OCI-M2 (cell line): ENCODE measurements around the gene GBF1.
"Not testable (repeated sequence)": the region's sequence is repeated elsewhere in the genome, so short reads cannot be mapped to it uniquely, and the experiment has no call there.

ENCODE experiments used
- DNase-seq: peaks from one replicate; lab custom pipeline; 2025; ENCODE audit not compliant: unreplicated experiment; lab: John Stamatoyannopoulos, UW

Gene GBF1

DNA sequence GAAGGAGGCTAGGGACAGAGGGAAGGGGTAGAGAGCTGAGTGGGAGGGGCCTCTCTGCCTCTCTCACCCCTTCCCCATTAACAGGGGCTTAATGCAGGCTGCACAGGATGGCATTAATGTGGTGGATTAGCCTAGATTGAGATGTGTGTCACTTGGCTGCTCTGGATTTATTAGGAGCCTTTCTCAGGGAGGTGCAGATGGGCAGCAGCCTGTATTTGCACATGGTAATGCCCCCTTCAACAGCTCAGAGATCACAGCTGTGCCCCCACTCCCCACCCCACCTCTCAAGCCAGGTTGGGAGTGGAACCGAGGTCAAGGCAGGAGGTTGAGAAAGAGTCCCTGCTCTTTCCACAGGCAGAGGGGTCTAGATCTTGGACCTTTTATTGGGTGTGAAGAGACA lies 11.3 kb upstream of the GBF1 start:
- no peak for DNase-seq

DNA sequence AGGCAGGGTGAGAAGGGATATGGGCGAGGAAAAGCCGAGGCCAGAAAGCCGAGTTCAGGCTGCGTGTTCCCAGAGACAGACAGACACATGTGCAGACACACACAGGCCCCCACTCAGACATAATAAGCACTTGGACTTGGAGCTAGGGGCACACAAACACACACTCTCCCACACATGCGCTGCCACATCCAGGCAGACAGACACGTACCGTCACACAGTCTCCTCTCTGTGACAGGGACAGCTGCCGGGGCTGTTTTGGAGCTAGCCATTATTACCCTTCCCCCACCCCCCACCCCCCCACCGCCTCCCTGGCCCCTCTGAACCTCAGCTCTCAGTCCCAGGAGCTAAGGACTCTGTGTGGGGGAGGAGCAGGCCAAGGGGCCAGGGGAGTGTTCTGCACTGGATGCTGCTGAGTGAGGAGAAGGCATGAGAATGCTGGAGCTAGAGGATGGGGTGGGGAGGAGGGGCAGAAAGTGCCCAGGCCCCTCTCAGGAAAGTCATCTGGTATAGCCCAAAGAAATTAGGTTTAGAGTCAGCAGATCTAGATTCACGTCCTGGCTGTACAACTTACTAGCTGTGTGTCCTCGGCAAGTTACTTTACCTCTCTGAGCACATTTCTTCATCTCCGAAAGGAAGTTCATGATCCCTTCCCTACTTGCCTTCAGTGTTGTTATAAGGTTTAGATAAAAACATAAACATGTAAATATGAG lies 10.3 kb upstream of the GBF1 start:
- no peak for DNase-seq

DNA sequence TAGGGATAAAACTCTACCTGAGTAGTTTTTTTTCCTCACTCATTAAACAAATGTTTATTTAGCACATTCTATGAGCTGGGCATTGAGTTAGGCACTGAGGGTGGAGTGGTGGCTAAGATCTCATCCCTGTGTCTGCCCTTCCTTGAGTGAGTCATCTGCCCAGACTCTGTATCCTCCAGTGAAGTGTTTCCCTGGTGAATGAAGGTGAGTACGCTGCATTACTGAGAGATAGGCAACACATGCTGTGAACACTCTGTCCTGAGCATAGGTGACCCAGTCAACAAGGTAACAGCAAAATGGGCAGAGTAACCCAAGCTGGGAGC lies 9.8 kb upstream of the GBF1 start:
- no peak for DNase-seq

DNA sequence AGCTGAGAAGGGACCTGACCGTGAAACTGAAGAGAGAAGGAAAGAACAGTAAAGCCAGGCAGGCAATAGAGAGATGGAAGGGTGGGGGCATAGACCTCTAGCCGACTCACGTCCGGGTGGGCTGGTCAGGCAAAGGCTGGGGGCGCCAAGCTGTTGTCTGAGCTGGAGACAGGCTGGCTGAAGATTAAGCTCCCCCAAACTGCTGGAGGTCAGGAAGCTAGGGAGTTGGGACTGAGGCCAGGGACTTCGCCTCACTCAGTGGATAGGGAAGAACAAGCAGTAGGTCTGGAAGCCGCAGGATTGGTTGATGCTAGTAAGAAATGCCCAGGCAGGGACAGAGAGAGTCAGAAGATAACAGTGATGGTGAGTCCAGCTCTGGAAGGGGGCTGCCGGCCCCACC lies 9.3 kb upstream of the GBF1 start:
- no peak for DNase-seq

DNA sequence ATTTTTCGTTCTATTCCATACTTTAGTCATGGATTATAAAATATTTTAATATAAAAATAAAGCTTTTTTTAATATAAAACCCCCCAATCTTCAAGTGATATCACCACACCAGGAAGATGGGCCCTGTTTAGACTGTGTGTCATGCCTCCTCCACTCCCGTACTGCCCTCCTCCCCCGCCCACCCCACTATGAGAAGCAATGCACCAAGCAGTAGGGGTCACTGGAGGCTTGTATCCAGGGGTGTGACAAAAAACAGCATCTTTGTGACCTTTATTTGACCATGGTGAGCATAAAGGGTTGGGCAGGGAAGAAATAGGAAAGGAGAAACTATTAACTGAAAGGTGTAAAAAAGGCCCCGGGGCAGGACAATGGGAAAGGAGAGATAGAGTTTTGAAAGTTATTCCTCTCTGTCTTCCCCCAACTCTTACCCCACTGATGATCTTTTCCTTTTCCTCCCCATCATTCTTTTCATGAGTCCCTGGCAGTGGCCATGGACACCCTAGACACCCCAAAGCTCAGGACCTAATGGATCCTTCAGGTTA lies 7.5 kb upstream of the GBF1 start:
- DNase-seq: no peak

DNA sequence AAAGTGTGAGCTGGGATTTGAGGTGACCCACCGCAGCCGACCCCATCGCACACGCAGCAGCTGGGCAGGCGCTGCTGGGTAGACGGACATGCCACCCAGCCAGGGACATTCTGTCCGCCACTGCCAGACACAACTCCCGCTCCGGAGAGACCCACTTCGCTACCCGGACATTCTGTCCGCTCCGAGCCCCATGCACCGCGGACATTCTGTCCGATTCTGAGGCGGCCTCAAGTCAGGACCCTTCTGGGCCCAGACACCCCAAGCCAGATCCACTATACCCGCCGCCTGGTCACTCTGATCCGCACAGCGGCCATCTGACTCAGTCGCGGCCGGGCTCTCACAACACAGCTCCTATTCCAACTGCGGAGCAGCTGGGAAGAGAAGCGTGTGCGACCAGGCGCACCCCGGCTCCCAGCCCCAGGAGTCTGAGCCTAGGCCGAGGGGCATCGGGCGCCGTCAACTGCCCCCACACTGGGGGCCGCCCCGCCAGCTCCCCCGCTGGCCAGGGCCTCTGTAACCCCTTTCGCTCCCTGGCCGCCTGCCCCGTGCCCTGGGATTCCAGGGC lies 4.8 kb upstream of the GBF1 start:
- DNase-seq: no peak

DNA sequence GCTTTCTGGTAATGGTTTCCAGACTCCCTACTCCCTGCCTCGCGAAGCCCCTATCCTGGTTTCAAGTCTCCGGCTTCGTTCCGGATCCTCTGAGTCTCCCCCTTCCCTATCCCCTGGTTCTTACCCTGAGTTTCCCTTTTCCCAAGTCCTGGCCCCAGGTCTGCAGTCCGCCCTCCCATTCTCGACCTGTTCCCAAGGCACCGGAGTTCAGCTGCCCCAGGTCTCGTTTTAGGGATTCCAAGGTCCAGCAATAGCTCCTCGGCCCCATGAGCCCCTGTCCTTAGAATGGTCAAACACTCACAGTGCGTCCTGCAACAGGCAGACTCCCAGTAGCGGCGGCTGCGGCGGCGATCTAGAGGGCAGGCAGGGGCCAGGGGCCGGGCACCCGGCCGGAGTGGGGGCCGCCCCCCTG lies 4.3 kb upstream of the GBF1 start:
- no peak for DNase-seq

DNA sequence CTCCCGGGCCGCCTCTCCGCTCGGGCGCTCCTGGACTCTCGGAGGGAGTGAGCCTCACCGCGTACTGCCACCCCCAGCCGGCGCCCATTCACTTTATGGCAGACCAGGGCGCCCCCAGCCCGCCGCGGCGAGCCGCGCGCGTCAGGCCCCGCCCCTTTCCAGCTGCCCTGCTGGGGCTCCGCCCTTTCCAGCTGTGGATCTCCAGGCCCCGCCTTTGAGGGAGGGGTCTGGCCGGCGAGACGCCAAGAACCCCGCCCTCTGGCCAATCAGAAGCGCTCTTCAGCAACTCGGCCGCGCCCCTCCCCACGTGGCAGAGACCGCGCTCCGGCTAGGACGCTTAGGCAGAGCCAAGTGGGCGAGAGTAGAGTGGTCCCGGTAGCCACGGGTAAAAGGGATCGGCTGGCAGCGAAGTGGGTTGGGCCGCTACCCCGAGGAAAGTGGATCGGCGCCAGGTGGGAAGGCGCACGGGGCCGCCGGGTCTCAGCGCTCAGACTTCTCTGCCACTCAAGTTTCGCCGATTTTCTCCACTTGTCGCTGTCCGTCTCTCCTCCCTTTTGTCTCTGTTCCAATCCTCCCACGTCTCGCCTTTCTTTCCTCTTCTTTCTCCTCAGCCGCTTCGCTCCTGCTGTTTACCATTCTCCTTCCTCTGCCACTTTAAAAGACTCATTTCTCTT lies 3.8 kb upstream of the GBF1 start, which contains the start of gene PITX3:
TSS of gene PITX3 (minus strand) at position 69 of the 674 bp plus-strand sequence. CDS start 9,432 bp downstream, outside the sequence.
- peak; percentile 84 for DNase-seq

DNA sequence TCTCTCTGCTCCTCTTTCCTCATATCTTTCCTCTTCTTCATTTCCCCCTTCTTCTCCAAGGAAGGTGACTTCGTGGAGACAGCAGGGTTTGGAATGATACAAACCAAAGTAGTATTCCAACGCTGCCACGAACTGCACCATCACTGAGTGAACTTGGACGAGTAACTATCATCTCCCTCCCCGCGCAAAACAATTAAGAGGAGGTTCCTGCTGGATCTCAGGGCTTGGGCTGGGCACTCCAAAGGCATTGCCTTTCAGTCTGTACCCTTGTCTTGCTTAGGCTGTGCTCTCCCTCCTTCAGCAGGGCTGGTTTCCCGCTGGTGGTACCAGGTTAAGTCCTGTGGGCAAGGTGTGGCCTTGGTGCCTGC lies 3.2 kb upstream of the GBF1 start:
- no peak for DNase-seq

DNA sequence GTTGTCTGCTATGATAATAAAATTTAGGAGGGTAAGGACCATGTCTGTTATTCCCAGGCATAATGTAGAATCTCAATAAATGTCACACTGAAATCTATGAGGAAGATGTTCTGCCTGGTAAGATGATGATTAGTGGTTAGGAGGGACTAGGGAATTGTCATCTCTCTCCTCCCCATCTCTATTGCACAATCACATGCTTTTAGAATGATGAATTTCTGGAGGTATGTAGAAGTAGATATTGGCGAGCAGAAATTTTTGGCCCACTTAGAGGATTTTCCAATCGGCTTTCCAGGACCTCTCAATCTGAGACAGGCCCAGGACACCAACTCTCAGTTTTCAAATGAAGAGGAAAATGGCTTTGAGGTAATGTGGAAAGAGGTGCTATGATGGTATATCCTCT lies 2.0 kb upstream of the GBF1 start:
- DNase-seq: no peak

DNA sequence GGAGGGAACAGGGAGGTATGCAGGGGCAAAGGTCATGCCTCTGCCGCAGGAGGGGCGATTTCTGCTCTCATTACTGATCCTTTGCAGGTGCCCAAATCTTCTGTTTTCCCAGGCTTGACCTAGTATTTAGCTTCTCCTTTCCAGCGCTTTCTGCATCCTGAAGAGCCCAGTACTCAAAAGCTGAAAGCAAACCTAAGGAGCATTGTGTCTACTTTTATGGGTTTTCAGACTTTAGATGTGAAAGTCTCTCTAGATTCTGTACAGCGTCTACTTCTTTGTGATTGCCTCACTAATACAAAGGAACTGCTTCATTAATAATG lies 560 bp downstream of the GBF1 start:
- no peak for DNase-seq

DNA sequence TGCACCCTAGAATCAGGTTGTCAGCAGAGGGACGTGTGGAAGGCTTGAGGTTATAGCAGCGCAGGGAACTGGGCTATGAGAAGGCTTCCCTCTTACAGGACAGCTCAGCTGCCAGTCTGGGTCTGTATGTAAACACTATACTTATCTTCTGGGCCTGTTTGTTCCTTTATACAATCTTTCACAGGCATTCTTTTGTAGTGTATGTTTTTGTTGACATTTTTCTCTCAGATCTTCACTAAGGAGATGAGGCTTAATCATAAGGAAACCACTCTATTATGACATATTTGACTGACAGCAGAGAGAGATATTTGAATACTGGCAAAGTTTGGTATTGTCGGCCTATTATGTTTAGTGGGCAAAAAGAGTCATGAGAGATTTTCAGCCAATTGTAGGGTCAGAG lies 929 bp downstream of the GBF1 start:
- DNase-seq: no peak

DNA sequence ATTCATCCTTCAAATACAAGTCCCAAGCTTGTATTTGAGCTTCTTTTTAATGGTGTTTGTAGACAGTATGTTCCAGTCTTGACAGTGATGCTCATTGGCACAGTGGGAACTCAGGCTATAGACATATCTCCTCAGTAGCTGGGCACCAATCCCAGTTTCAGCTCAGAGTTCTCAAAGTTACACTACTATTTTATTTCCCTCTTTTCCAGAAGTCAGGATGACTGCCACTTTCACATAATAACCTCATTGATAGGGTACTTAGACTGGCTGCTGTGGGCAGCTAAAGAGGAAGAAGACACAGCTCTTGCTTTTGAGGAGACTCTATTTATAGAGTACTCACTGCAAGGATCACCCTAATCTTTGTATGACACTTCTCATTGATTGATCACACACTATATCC lies 2.4 kb downstream of the GBF1 start:
- DNase-seq: no peak

DNA sequence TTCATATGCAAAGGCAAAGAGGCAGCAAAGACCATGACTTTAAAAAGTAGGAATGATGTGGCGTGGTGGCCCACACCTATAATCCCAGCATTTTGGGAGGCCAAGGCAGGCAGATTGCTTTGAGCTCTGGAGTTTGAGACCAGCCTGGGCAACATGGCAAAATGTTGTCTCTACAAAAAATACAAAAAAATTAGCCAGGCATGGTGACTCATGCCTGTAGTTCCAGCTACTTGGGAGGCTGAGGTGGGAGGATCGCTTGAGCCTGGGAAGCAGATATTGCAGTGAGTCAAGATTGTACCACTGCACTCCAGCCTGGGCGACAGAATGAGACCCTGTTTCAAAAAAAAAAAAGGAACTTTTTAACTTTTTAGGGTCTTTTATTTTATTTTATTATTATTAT lies 7.2 kb downstream of the GBF1 start:
- DNase-seq: not testable (repeated sequence)

DNA sequence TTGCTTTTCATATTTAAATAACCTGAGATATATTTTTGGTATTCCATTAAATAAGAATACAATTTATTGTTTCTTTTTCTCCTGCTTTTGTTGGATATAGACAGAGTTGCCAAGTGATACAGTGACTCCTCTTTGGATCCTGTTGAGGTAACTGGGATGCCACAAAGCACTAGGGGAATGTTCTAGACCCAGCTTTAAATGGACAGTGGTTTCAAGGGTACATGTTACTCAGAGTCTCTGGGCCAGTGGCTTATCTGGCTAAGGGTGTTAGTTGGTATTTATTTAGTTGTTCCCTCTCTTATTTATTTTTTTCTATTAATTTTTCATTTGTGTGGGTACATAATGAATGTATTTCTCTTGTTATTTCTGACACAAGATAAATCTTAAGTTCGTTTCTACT lies 9.1 kb downstream of the GBF1 start:
- DNase-seq: no peak

DNA sequence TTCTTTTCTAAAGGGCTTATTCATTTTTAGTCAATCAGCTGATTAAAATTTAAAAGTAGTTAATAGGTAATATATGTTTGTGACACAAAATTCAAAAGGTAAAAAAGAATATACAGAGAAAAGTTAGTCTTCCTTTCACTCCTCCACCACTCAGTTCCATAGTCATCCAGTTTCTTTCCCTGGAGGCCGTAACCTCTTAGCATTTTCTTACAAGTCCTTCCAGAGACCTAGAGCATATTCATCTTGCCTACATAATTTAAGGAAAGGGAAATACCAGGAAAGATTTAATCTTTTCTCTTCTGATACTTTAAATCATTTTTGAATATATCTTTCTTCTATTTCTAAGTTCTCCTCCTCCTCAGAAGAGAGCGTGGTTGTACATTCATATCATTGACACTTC lies 10.1 kb downstream of the GBF1 start:
- DNase-seq: no peak

DNA sequence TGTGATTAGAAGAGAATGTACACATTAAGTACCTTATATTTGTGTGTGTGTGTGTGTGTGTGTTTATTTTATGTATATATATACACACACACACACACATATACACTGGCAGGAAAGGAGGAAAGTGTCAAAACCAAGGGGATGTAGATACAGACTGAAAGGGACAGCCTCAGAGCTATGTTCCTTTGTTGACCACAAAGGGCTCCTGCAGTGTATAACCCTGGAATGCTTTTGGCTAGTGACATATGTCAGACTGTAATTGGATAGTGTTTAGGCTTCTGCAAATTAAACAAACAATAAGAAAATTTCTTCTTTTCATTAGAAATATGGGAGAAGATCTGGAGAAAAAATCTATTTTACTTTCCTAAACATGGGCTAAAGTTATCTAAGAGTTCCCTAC lies 15.9 kb downstream of the GBF1 start:
- DNase-seq: no peak

DNA sequence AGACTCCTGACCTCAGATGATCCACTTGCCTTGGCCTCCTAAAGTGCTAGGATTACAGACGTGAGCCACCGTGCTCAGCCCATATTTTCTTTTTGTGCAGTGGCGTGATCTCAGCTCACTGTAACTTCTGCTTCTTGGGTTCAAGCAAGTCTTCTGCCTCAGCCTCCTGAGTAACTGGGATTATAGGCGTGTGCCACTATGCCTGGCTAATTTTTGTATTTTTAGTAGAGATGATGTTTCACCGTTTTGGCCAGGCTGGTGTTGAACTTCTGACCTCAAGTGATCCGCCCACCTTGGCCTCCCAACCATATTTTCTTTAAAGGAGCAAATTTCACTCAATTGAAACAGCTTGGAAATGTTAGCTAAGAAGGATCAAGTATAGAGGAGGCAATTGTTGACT lies 16.5 kb downstream of the GBF1 start:
- DNase-seq: no peak

DNA sequence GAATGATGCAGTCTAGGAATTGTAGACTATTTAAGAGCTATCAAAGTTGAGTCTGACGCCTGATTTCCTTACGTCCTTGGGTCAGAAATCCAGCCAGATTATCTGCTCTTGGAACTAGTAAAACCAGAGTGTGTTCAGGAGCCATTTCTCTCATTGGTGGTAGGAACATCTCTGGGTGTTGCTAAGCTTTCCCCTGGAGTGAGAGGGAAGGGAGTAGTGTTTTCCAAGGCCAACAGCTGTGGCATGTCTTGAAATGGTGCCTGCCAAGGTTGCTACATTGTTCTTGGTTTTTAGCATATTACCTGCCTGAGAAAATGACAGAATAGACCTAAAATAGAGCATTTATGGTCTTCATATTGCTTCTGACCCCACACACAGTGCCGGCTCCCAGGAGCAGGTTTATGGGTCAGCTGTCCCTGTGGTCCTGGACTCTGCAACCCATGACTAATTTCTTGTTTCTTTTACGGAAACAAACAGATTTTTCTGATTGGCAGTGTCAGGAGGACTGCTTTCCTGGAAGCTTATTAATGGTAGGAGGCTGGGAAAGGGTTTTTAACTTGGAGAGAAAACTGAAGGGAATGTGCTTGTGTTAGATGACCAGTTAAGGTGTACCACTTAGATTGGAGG lies 17.5 kb downstream of the GBF1 start:
- no peak for DNase-seq

DNA sequence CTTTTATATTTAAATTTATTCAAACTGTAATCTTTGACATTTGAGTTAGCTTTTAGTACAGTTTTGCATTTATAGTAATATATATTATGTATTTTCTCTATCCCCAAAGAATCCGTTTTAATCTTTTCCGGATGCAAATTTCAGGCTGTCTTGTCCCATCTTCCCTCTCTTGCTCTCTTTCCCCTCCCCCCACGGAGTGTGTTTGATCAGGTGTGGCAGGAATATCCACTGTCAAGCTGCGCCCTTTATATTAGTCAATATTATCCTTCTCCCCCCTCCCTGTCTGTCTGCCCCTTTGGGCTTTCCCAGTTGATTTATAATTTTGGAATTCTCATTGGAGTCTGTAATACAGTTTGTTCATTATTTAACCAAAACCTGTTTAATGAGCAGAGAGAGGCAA lies 19.0 kb downstream of the GBF1 start:
- DNase-seq: no peak

DNA sequence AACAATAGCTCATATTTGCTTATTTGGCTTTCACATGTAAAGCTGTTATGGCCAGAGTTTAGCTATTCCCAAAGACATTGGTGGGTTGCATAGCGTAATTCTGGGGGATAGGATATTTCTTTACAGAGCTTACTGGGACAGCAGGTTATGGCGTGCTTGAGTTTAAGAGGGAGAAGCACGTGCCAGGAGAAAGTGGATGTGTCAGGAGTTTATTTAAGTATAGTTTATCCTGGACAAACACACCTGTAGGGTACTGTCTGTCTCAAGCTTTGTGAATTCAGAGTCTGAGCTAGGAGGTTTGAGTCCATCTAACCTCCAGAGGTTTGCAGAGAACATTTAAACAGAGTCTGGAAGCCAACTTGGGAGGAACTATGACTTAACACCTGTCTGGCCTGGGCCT lies 21.3 kb downstream of the GBF1 start:
- DNase-seq: no peak

DNA sequence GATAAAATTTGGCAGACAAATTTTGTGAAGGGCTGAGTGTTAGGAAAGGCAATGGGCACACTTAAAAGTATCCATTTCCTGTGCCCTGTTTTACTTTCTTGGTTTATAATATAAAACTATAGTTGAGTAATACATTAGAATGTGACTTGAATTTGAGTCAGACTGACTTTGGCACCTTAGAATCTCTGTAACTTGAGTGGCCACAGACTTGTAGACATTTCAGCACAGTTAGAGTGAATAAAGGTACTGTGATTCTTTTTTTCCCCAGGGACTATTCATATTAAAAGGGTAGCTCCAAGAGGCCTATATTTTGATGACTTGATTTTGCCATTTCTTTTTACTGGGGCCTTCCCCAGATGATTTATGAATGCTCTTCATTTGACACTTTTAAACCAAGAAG lies 22.4 kb downstream of the GBF1 start:
- no peak for DNase-seq
